Lung (tissue), 12 donors: ENCODE data around the gene RGL3. TPM values are rescaled to one million over a fixed set of nuclear protein-coding genes. Genes with fewer than 3 reads are reported as not detected.

Experiments used
- ATAC-seq: fragments of 200-7000 bp; cut with Tn5 transposase; one replicate; pipeline ENCODE4 v1.9.1; 2020; ENCODE audit warnings: moderate number of reproducible peaks; ENCODE audit not compliant: insufficient read depth, low FRiP score
- DNase-seq, 3 donors: peaks; one replicate each; pipeline ENCODE4 v3.0.0-alpha.2; 2013 to 2017
- H3K27ac ChIP-seq, 2 donors: one replicate each; pipeline ENCODE4 v1.5.1; 2013; ENCODE audit warnings: mild to moderate bottlenecking in 2 of 2, moderate library complexity in 2 of 2, control low read depth in 1 of 2, inconsistent platforms in 1 of 2, low read depth in 1 of 2, low read length in 1 of 2
- H3K27me3 ChIP-seq, 3 donors: one replicate each; pipeline ENCODE4 v1.5.1; 2013; ENCODE audit warnings: low read length in 2 of 3; ENCODE audit not compliant: control insufficient read depth in 3 of 3, insufficient read depth in 3 of 3
- H3K36me3 ChIP-seq, 4 donors: one replicate each; pipeline ENCODE4 v1.5.1; 2013; ENCODE audit warnings: low read length in 4 of 4, mild to moderate bottlenecking in 1 of 4, moderate library complexity in 1 of 4; ENCODE audit not compliant: control insufficient read depth in 4 of 4, insufficient read depth in 4 of 4
- H3K4me1 ChIP-seq, 5 donors: one replicate each; pipeline ENCODE4 v1.5.1; 2013; ENCODE audit warnings: low read length in 5 of 5, mild to moderate bottlenecking in 2 of 5, moderate library complexity in 1 of 5; ENCODE audit not compliant: control insufficient read depth in 5 of 5, insufficient read depth in 5 of 5
- H3K4me3 ChIP-seq: one replicate; pipeline ENCODE4 v1.5.1; 2013; ENCODE audit warnings: mild to moderate bottlenecking, control low read depth, moderate library complexity
- H3K9ac ChIP-seq, 2 donors: one replicate each; pipeline ENCODE4 v1.5.1; 2013; ENCODE audit warnings: low read length in 2 of 2, control low read depth in 1 of 2; ENCODE audit not compliant: insufficient read depth in 1 of 2
- H3K9me3 ChIP-seq, 4 donors: one replicate each; pipeline ENCODE4 v1.5.1; 2013; ENCODE audit warnings: low read length in 3 of 4, mild to moderate bottlenecking in 1 of 4, moderate library complexity in 1 of 4; ENCODE audit not compliant: control insufficient read depth in 4 of 4, insufficient read depth in 3 of 4
- WGBS, 2 donors: extraction: QIAGEN DNeasy Blood & Tissue Kit; methylation state at CpG; one replicate each; pipeline ENCODE4 v1.1.7; 2013; 5-methylcytosine and 5-hydroxymethylcytosine counted together
- polyA plus RNA-seq, 2 donors: library from polyadenylated mRNA; stranded (reverse); fragments of 200-250 nt; gene quantifications; one replicate each; pipeline ENCODE4 v1.2.1, GENCODE V29; 2013
- total RNA-seq, 2 donors: library from RNA; depleted of rRNA in 1 of 2; stranded (reverse); fragments of >200 nt in 1 of 2; gene quantifications; one replicate each; pipeline ENCODE4 v1.2.1, GENCODE V29; 2014 to 2021
- TF ChIP-seq, protein P1 (sequence below): IDR thresholded peaks from 2 replicates; pipeline ENCODE4 v1.5.1; 2012; ENCODE audit warnings: mild to moderate bottlenecking; ENCODE audit errors: control extremely low read depth, extremely low read depth
- donor health status: control.
- donor health status: control.
- donor health status: Bipolar disorder and iron deficiency.
- donor health status: healthy.
- donor health status: DM: yes; HTN: yes; CAD: no.

The RGL3 gene
- total and polyA plus RNA-seq, 4 donors: 10.4 to 45.2 (median 37.3) TPM

DNA sequence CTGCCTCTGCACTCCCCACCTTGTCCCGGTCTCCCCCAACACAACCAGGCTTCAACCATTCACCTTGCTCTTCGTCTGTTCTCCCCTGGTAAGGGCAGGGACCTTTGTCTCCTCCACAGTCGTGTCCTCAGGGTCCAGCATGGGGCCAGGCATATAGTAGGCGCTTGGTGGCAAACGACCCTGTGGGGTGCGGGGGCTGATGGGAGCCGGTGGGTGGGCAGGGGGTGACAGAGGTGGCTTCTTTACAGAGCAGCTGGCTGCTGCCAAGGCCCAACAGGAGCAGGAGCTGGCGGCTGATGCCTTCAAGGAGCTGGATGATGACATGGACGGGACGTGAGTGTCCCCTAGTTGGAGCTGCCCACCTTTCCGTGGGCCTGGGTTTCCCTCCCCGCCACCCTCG, 26.0 kb upstream of the RGL3 start:
- TF ChIP-seq, protein P1, sequence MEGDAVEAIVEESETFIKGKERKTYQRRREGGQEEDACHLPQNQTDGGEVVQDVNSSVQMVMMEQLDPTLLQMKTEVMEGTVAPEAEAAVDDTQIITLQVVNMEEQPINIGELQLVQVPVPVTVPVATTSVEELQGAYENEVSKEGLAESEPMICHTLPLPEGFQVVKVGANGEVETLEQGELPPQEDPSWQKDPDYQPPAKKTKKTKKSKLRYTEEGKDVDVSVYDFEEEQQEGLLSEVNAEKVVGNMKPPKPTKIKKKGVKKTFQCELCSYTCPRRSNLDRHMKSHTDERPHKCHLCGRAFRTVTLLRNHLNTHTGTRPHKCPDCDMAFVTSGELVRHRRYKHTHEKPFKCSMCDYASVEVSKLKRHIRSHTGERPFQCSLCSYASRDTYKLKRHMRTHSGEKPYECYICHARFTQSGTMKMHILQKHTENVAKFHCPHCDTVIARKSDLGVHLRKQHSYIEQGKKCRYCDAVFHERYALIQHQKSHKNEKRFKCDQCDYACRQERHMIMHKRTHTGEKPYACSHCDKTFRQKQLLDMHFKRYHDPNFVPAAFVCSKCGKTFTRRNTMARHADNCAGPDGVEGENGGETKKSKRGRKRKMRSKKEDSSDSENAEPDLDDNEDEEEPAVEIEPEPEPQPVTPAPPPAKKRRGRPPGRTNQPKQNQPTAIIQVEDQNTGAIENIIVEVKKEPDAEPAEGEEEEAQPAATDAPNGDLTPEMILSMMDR: no peak
- ATAC-seq: no peak

DNA sequence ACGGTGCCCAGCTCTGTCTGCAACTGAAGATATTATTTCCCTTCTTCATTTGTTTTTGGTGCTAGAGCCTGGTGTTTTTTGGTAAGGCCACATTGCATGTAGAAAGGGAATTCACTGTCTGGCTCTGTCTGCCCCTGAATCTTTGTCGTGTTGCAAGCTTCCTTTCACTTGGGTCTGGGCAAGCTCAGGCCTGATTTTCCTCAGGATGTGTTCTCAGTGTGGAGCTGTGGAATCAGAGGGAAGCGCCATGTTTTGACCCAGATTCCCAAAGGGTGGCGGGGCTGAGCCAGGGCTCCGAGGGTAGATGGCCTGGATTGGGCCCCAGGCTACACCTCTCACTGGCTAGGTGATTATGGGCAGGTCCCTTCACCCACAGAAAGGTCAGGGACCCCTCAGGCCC, 24.9 kb upstream of the RGL3 start:
- H3K36me3 ChIP-seq: peaks cover 11 to 68% (median 23%) of the 10 kb centered on the region in 4 donors
- no peak overlapping the region for H3K4me3 ChIP-seq
- H3K9me3 ChIP-seq: no peaks in the 10 kb centered on the region
- H3K9ac ChIP-seq: no peak overlapping the region
- H3K27ac ChIP-seq: no peak overlapping the region
- ATAC-seq: no peak
- TF ChIP-seq, protein P1: no peak
- DNase-seq: no peak
- WGBS, 2 donors: 83 to 90% methylated on average over 5 of the region's 5 CpGs
- H3K4me1 ChIP-seq: no peaks in the 10 kb centered on the region
- no peaks in the 10 kb centered on the region for H3K27me3 ChIP-seq

More for the DNA sequence above, 26.0 kb upstream of the RGL3 start:
- no peak overlapping the region for H3K9ac ChIP-seq
- H3K27ac ChIP-seq: no peak overlapping the region
- H3K36me3 ChIP-seq: peaks cover 14 to 71% (median 22%) of the 10 kb centered on the region in 4 donors
- no peaks in the 10 kb centered on the region for H3K9me3 ChIP-seq
- WGBS, 2 donors: 93% methylated on average over 13 of the region's 13 CpGs
- no peak for DNase-seq
- H3K4me3 ChIP-seq: no peak overlapping the region
- H3K4me1 ChIP-seq: no peaks in the 10 kb centered on the region
- H3K27me3 ChIP-seq: no peaks in the 10 kb centered on the region

- H3K9me3 ChIP-seq: no peaks in the 10 kb centered on the region
- H3K36me3 ChIP-seq: peaks cover 10 to 41% (median 34%) of the 10 kb centered on the region in 4 donors
- H3K27me3 ChIP-seq: no peaks in the 10 kb centered on the region
- DNase-seq (no peak), ATAC-seq (no peak)
- H3K9ac ChIP-seq: no peak overlapping the region
- TF ChIP-seq, protein P1: no peak
- no peak overlapping the region for H3K4me3 ChIP-seq
- H3K27ac ChIP-seq: no peak overlapping the region
- WGBS, 2 donors: 94 to 98% methylated on average over 9 of the region's 9 CpGs
- H3K4me1 ChIP-seq: peaks cover 0 to 14% (median 7%) of the 10 kb centered on the region in 5 donors
These were observed 18.8 kb upstream of the RGL3 start for GRCh38 chr19:11437955-11438354.

DNA sequence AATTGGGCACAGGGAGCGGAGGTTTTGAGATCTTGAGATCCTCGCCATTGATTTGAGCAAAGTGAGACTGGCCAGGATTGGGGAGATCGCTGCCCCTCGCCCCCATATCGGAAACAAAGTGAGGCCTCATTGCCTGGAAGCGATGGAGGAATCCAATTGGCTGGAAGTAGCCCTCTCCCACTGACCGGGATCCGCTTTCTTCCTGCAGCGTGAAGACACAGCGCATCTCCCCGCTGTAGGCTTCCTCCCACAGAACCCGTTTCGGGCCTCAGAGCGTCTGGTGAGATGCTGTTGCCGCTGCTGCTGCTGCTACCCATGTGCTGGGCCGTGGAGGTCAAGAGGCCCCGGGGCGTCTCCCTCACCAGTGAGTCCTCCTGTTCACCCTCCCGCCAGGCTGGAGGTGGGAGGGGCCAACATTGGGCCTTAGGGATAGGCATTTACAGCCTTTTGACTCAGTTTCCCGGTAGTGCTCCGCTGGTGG, 16.8 kb upstream of the RGL3 start:
- TF ChIP-seq, protein P1: no peak
- Histone ChIP-seq H3K27me3 (no peaks in the 10 kb centered on the region), H3K9me3 (no peaks in the 10 kb centered on the region), H3K4me3 (peak overlapping the region; percentile 76), H3K4me1 (peaks cover 0 to 14% (median 7%) of the 10 kb centered on the region in 5 donors), H3K36me3 (peaks cover 0 to 25% (median 20%) of the 10 kb centered on the region in 4 donors), H3K9ac (peak overlapping the region; percentile 71 to 91), H3K27ac (peak overlapping the region; percentile 70 to 83)
- WGBS, 2 donors: 4 to 5% methylated on average over 21 of the region's 21 CpGs
- peak in 1 of 3 donors; percentile 19 for DNase-seq
- ATAC-seq: no peak
